Medulla oblongata (tissue), 1 donor: ENCODE measurements around the gene BCL6.
A peak's percentile ranks its signal among the peaks of the same experiment; 100 is the strongest.
"Not testable (repeated sequence)": the region's sequence is repeated elsewhere in the genome, so short reads cannot be mapped to it uniquely, and the experiment has no call there.

ENCODE experiments used
- DNase-seq: peaks from one replicate; pipeline ENCODE4 v3.0.0-alpha.2; 2015; ENCODE audit errors: extremely low spot score

BCL6 gene

GRCh38 chr3:187714404-187714979, 30.8 kb downstream of the BCL6 start:
- peak; percentile 93 for DNase-seq

GRCh38 chr3:187713504-187713903, 31.8 kb downstream of the BCL6 start:
- DNase-seq, result no peak

DNA sequence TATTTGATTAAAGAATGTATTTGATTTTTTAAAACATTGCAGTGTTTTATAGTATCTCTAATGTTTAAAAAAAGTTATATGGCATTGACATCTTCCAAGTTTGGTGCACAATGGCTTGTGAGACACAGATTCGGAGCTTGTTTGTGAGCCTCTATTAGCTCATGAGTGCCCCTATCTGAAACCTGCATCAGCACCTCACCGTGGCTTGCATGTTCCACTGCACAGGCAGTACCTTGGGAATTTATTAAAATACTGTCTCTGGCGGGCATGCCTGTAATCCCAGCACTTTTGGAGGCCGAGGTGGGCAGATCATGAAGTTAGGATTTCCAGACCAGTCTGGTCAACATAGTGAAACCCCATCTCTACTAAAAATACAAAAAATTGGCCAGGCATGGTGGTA, 36.1 kb downstream of the BCL6 start:
- DNase-seq, result no peak

DNA sequence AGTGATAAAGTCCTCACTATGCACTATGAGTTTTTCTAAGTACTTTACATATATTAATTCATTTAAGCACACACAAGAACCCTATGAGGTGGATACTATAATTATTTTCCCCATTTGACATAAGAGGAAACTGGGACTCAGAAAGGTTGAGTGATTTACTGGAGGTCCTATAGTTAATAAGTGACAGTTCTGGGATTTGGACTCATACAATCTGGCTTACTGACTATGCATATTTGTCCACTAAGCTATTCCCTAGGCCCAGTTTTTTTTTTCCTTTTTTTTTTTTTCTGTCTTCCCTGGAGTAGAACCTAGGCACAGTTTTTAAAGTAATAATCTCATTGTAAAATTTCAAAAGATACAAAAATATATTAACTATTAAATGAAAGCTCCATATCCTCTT, 36.6 kb downstream of the BCL6 start:
- DNase-seq, result no peak

DNA sequence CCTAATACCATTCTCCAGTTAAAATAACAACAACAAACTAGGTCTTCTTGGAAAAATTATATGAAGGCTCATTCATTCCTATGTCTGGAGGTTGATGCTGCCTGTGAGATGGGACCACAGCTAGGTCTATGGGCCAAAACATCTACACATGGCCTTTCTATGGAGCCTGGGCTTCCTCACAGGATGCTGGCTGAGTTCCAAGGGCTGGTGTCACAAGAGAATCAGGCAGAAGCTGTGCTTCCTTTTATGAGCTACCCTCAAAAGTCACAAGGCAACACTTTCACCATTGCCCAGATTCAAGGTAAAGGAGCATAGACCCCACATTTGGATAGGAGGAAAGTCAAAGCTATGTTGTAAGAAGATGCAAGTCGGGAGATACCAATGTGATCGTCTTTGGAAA, 38.3 kb downstream of the BCL6 start:
- peak; percentile 74 for DNase-seq

DNA sequence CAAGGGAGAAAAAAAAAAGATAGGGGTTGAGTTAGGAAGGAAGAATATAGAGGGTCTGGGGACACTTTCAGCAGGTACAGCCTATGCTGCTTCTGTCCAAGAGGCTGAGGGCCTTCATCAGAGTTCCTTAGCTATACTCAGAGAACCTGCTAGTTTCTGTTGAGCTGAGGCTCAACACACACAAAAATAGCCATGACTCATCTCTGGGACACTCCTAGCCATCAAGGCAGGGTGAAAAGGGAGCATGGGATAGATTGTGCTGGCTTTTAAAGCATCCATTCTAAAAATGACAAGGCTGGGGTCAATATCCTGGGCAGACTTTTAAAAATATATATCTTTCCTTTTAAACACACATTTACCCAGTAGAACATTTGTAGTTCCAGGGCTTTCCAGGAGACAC, 40.1 kb downstream of the BCL6 start:
- no peak for DNase-seq

DNA sequence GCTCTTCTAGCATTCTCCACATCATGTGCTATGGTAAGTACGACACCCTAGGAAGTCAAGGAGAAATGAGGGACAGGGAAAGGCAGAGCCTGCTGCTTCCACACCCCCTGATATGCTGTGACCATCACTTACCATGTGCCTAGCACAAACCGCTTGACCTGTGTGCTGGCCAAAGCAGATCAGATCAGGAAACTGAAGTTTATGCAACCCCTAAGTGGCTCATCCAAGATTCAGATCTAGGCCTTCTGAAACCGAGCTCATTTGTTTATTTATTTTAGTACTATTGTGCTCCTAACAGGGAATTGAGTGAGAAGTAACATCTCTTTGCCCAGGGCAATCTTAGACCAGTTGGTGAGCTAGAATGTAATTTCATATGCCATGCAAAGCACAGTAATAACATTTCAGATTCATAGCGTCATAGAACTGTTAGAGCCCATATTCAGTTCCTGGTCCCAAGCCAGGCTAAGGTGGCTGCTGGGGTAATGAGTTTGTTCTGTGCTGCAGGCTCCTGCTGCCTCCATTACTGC, 42.7 kb downstream of the BCL6 start, which contains the start of gene RTP2:
RTP2 (minus strand) TSS at position 51 of the 527 bp plus-strand sequence. CDS start 429 bp downstream, outside the sequence.
- no peak for DNase-seq

GRCh38 chr3:187700249-187700648, 45.0 kb downstream of the BCL6 start:
- no peak for DNase-seq

- no peak for DNase-seq
These were observed 46.5 kb downstream of the BCL6 start for GRCh38 chr3:187698499-187699399.

- no peak for DNase-seq
These were observed 49.2 kb downstream of the BCL6 start for GRCh38 chr3:187696021-187696420.

GRCh38 chr3:187695449-187695848, 49.8 kb downstream of the BCL6 start:
- DNase-seq, result no peak

- DNase-seq, result no peak
These were observed 50.5 kb downstream of the BCL6 start for GRCh38 chr3:187694801-187695200.

- no peak for DNase-seq
These were observed 51.8 kb downstream of the BCL6 start for GRCh38 chr3:187693431-187693830.

DNA sequence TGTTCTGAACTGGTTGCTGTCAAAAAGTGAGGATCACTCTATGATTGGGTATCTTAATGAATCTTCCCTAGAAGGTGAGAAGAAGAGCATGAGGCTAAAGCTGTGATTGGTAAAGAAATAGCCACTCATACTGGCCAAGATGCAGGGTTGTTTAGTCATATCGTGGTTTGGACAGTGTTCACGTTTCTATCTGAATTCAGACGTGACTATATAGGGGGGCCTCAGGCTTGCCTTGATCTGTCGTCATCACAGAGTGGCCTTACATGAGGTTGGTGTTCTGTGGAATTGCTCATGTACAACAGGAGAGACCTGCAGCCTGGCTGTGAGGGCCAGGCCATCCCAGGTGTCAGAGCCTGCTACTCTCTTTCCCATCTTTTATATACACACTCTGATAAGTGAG, 55.3 kb downstream of the BCL6 start:
- DNase-seq, result no peak

DNA sequence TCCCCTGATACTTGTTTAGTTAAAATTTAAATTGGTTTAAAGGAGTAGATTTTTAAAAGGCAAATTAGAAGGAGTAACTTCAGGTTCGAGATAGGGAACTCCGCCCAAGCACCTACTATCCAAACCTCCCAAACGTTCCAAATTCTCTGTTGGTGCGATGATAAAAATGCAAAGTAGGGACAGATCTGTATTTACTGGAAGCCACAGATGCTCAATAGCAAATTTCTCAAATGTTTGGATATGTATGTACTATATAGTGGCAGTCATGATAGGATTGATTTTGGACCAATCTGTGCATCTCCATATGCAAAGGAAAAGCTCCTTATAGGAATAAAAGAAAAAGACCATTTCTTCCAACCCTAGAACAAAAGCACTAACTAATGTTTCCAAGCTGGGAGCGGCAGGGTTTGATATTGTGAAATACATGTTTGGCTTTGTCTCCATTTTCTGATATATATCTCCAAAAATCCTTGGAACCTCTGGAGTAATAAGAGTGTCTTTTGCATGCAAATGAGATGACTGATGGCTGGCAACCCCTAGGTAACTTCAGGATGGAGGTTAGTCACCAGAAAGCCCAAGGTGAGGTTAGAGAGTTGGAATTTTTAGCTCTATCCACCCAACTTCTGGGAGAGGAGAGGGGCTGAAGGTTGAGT, 58.5 kb downstream of the BCL6 start:
- DNase-seq, result no peak

GRCh38 chr3:187685948-187686347, 59.3 kb downstream of the BCL6 start:
- no peak for DNase-seq

GRCh38 chr3:187684880-187685279, 60.4 kb downstream of the BCL6 start:
- DNase-seq, result no peak

GRCh38 chr3:187684444-187684843, 60.8 kb downstream of the BCL6 start:
- DNase-seq, result no peak

- DNase-seq, result not testable (repeated sequence)
These were observed 63.5 kb downstream of the BCL6 start for GRCh38 chr3:187681756-187682155.

DNA sequence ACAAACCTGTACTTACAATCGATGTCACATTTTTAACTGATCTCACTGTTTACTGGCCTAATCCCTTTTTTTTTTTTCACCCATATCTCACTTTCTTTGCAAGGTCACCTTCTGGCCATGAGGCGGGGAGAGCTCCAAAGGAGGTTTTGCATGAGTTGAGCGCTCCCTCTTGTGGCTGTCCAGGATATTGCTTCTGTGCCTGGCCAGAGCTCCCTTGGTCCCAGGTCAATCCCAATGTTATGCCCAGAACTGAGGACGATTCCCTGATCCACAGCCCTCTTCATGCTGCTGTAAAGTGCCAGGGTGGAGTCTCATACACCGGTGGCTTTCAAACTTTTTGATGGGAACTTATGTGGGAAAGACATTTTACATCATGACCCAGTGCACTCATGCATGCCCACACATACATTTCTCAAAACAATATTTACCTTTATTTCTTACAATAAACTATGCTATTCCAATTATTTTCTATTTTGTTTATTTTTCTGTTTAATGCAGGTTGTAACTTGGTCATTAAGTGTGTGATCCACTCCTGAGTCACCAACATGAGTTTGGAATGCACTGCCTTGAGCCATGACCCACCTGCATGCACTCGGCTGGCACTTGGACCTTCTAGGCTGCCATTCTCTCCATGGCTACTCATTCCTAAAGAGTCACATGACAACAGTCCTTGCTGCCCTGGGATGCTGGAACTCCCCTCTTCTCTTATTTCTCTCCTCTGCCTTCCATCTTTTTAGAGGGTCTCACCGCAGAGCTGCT, 65.5 kb downstream of the BCL6 start:
- DNase-seq, result peak; percentile 85

DNA sequence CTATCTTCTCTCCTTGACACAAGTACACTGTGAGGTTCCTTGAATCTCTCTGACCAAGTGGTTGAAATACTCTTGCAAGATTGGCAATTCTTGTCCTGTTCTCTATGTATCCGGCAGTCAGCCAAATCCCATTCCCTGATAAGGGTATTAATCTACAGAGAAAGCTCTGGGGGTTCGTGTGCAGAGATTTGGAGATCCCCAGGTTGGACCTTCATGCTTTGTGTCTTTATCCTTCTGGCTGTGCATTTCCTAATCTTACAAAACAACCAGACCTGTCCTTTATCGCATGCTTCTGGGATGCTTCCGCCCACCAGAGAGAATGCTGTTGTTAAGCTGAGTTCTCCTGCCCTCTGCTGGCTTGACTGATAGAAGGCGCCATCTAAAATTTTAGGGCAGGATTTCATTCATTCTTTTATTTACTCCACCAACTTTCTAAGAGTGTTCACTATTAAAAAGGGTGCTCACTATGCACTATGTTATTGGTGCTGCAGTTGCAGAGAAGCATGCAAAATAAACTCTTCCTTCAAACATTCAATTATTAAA, 66.5 kb downstream of the BCL6 start:
- DNase-seq, result peak; percentile 64
